ENCODE measurements around the gene C4orf46.

The C4orf46 gene

GRCh38 chr4:158657291-158657690, 14.4 kb downstream of the C4orf46 start:
- in situ Hi-C loops (cut with MboI; ENCODE audit: low sequenced_read_pairs, unreplicated experiment): no loop called here
- TF ChIP-seq CTCF (IDR thresholded peaks at IDR 0.05; ENCODE audit: borderline replicate concordance, control extremely low read depth, extremely low read depth, insufficient read depth, missing control alignments): no peak
- DNase-seq (ENCODE audit: low spot score): no peak

GRCh38 chr4:158656439-158656838, 15.2 kb downstream of the C4orf46 start:
- no peak for DNase-seq (ENCODE audit: low spot score)
- no peak for TF ChIP-seq CTCF (IDR thresholded peaks at IDR 0.05; ENCODE audit: borderline replicate concordance, control extremely low read depth, extremely low read depth, insufficient read depth, missing control alignments)
- in situ Hi-C loops (cut with MboI; ENCODE audit: low sequenced_read_pairs, unreplicated experiment): no loop called here

DNA sequence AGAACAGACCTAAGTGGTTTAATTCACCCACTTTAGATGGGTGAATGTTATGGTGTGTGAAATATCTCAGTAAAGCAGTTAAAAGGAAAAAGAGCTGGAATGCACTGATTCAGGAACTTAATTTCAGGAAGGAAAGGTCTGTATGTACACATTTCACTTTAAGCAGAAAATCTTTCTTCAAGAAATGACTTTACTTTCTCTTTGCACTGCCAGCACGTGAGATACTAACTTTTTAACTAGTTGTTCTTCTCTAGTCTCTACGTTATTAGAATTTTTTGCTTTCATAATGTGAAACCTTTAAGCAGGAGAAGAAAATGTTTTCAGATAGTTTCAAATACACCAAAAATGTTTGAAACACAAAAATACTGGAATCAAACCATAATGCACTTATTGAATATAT, 18.8 kb downstream of the C4orf46 start:
- in situ Hi-C loops (cut with MboI; ENCODE audit: low sequenced_read_pairs, unreplicated experiment): no loop called here
- DNase-seq (ENCODE audit: low spot score): no peak
- TF ChIP-seq CTCF (IDR thresholded peaks at IDR 0.05; ENCODE audit: borderline replicate concordance, control extremely low read depth, extremely low read depth, insufficient read depth, missing control alignments): no peak

DNA sequence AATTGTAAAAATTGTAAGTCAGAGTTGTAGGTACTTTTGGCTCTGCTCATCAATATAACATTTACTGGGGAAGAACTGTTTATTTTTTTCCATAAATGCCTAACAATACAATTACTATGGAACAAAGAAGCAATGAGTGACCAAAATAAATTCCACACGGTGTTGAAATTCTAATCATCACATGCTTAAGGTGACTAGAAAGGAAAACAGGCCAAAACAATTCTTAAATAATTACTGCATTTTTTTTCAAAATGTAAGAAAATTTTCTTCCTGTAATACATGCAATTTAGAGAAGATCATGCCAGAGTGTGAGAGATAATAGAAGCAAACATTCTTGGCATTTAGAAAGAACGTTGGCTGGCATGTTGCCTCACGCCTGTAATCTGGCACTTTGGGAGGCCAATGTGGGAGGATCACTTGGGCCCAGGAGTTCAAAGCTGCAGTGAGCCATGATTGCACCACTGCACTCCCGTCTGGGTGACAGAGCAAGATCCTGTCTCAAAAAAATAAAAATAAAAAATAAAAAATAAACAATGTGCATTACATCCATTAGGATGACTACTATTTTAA, 22.5 kb downstream of the C4orf46 start:
- in situ Hi-C loops (cut with MboI; ENCODE audit: low sequenced_read_pairs, unreplicated experiment): no loop called here
- DNase-seq (ENCODE audit: low spot score): no peak

GRCh38 chr4:158644760-158645159, 26.9 kb downstream of the C4orf46 start:
- DNase-seq (ENCODE audit: low spot score): no peak
- no peak for TF ChIP-seq CTCF (IDR thresholded peaks at IDR 0.05; ENCODE audit: borderline replicate concordance, control extremely low read depth, extremely low read depth, insufficient read depth, missing control alignments)
- in situ Hi-C loops (cut with MboI; ENCODE audit: low sequenced_read_pairs, unreplicated experiment): no loop called here

More for the DNA sequence above, 22.5 kb downstream of the C4orf46 start:
- no peak for TF ChIP-seq CTCF (IDR thresholded peaks at IDR 0.05; ENCODE audit: borderline replicate concordance, control extremely low read depth, extremely low read depth, insufficient read depth, missing control alignments)

GRCh38 chr4:158644356-158644755, 27.3 kb downstream of the C4orf46 start:
- DNase-seq (ENCODE audit: low spot score): no peak
- no peak for TF ChIP-seq CTCF (IDR thresholded peaks at IDR 0.05; ENCODE audit: borderline replicate concordance, control extremely low read depth, extremely low read depth, insufficient read depth, missing control alignments)
- in situ Hi-C loops (cut with MboI; ENCODE audit: low sequenced_read_pairs, unreplicated experiment): no loop called here
